Esophagus (tissue), 2 donors: ENCODE results near the gene GNA12. TPM values are rescaled to one million over a fixed set of nuclear protein-coding genes. Genes with fewer than 3 reads are reported as not detected.
"Not testable (repeated sequence)": the region's sequence is repeated elsewhere in the genome, so short reads cannot be mapped to it uniquely, and the experiment has no call there.

Experiments used
- H3K27ac ChIP-seq, 2 donors: one replicate each; pipeline ENCODE4 v1.5.1; 2013; ENCODE audit warnings: low read depth in 2 of 2, mild to moderate bottlenecking in 2 of 2, inconsistent platforms in 1 of 2, low read length in 1 of 2, moderate library complexity in 1 of 2
- H3K27me3 ChIP-seq, 2 donors: one replicate each; pipeline ENCODE4 v1.6.1; 2013; ENCODE audit warnings: low read length in 2 of 2, control low read depth in 1 of 2, mild to moderate bottlenecking in 1 of 2; ENCODE audit not compliant: insufficient read depth in 2 of 2, control insufficient read depth in 1 of 2
- H3K36me3 ChIP-seq, 2 donors: one replicate each; pipeline ENCODE4 v1.6.1; 2013; ENCODE audit warnings: low read length in 1 of 2; ENCODE audit not compliant: control insufficient read depth in 2 of 2, insufficient read depth in 2 of 2
- H3K4me1 ChIP-seq, 2 donors: one replicate each; pipeline ENCODE4 v1.6.1; 2013; ENCODE audit warnings: low read length in 1 of 2; ENCODE audit not compliant: control insufficient read depth in 2 of 2, insufficient read depth in 2 of 2
- H3K4me3 ChIP-seq, 2 donors: one replicate each; pipeline ENCODE4 v1.5.1; 2013; ENCODE audit warnings: low read length in 2 of 2, mild to moderate bottlenecking in 2 of 2, low read depth in 1 of 2, moderate library complexity in 1 of 2
- H3K9me3 ChIP-seq, 2 donors: one replicate each; pipeline ENCODE4 v1.6.1; 2013; ENCODE audit warnings: mild to moderate bottlenecking in 2 of 2, low read depth in 1 of 2, low read length in 1 of 2, moderate library complexity in 1 of 2; ENCODE audit not compliant: control insufficient read depth in 2 of 2, insufficient read depth in 1 of 2
- WGBS, 2 donors: extraction: QIAGEN DNeasy Blood & Tissue Kit; methylation state at CpG; one replicate each; pipeline ENCODE4 v1.1.7; 2013; 5-methylcytosine and 5-hydroxymethylcytosine counted together
- polyA plus RNA-seq, 2 donors: library from polyadenylated mRNA; stranded (reverse); fragments of 200-250 nt; gene quantifications; one replicate each; pipeline ENCODE4 v1.2.3, GENCODE V29; 2013
- donor health status: healthy with polysubstance abuse.
- donor health status: Bipolar disorder and iron deficiency.

GNA12 gene
- polyA plus RNA-seq, 2 donors, result 2.1 to 5.2 TPM

DNA sequence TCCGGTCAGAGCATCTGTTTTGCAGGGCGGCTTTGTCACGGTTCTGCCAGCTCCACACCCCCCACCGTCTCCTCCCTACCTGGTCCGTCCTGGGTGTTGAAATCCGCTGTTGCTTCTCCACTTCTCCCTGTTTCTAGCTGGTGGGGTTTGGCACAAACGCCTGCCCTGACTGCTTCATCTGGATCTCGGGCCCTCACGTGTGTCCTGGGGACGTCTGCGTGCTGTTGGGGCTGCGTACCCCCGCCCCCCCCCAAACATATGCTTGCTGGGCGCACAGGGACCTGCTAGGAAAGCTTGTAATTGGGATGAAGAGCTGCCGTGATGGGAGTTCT, 144.9 kb downstream of the GNA12 start:
- H3K27me3 ChIP-seq, result no peaks in the 10 kb centered on the region
- peaks cover 0 to 3% of the 10 kb centered on the region in 2 donors for H3K4me1 ChIP-seq
- H3K9me3 ChIP-seq, result no peaks in the 10 kb centered on the region
- no peak overlapping the region for H3K27ac ChIP-seq
- H3K4me3 ChIP-seq, result no peak overlapping the region
- H3K36me3 ChIP-seq, result no peaks in the 10 kb centered on the region
- 62% methylated on average over 15 of the region's 15 CpGs for WGBS, 2 donors

GRCh38 chr7:2698581-2699288, 145.4 kb downstream of the GNA12 start:
- peaks cover 0 to 3% of the 10 kb centered on the region in 2 donors for H3K4me1 ChIP-seq
- H3K27ac ChIP-seq, result no peak overlapping the region
- no peaks in the 10 kb centered on the region for H3K36me3 ChIP-seq
- H3K4me3 ChIP-seq, result no peak overlapping the region
- WGBS, 2 donors, result 56 to 61% methylated on average over 18 of the region's 18 CpGs
- H3K27me3 ChIP-seq, result no peaks in the 10 kb centered on the region
- no peaks in the 10 kb centered on the region for H3K9me3 ChIP-seq

GRCh38 chr7:2694122-2694436, 150.0 kb downstream of the GNA12 start:
- not testable (repeated sequence) for H3K4me3 ChIP-seq, H3K9me3 ChIP-seq, H3K4me1 ChIP-seq, H3K27me3 ChIP-seq, H3K27ac ChIP-seq, H3K36me3 ChIP-seq
- 78 to 89% methylated on average over 8 of the region's 8 CpGs for WGBS, 2 donors

- not testable (repeated sequence) for H3K27ac ChIP-seq, H3K4me3 ChIP-seq, H3K36me3 ChIP-seq, H3K27me3 ChIP-seq, H3K4me1 ChIP-seq, H3K9me3 ChIP-seq
- 87 to 88% methylated on average over 19 of the region's 19 CpGs for WGBS, 2 donors
Measured at GRCh38 chr7:2693420-2694121, 150.5 kb downstream of the GNA12 start.

GRCh38 chr7:2692543-2692942, 151.6 kb downstream of the GNA12 start:
- no peak overlapping the region for H3K27ac ChIP-seq
- WGBS, 2 donors, result 73 to 80% methylated on average over 14 of the region's 14 CpGs
- H3K4me3 ChIP-seq, result no peak overlapping the region
- H3K4me1 ChIP-seq, result peaks cover 4 to 6% of the 10 kb centered on the region in 2 donors
- peaks cover 0 to 10% of the 10 kb centered on the region in 2 donors for H3K27me3 ChIP-seq
- no peaks in the 10 kb centered on the region for H3K9me3 ChIP-seq
- H3K36me3 ChIP-seq, result no peaks in the 10 kb centered on the region

GRCh38 chr7:2691932-2692439, 152.1 kb downstream of the GNA12 start:
- not testable (repeated sequence) for H3K4me3 ChIP-seq, H3K36me3 ChIP-seq, H3K4me1 ChIP-seq, H3K9me3 ChIP-seq, H3K27ac ChIP-seq
- 88 to 93% methylated on average over 21 to 23 of the region's 23 CpGs for WGBS, 2 donors
- H3K27me3 ChIP-seq, result peaks cover 0 to 14% of the 10 kb centered on the region in 2 donors

DNA sequence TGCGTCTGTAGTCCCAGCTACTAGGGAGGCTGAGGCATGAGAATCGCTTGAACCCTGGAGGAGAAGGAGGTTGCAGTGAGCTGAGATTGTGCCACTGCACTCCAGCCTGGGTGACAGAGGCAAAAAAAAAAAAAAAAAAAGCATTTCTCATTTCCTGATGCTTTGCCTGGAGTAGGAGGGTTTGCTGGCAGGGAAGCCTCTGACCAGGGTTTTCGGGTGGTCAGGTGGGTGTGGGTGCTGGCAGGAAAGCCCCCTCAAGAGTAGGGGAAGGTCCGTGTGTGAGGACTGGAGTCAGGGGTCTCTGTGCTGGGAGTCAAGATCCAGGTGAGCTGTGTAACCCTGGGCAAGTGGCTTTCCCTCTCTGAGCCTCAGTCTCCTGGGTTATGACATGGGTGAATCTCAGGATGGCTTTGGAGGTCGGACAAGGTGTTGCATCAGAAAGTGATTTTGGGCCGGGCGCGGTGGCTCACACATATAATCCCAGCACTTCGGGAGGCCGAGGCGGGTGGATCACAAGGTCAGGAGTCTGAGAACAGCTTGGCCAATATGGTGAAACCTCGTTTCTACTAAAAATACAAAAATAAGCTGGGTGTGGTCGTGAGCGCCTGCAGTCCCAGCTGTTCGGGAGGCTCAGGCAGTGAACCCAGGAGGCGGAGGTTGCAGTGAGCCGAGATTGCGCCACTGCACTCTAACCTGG, 152.9 kb downstream of the GNA12 start:
- Histone ChIP-seq H3K9me3 (no peaks in the 10 kb centered on the region), H3K27ac (no peak overlapping the region), H3K4me3 (no peak overlapping the region), H3K27me3 (peaks cover 0 to 14% of the 10 kb centered on the region in 2 donors), H3K36me3 (no peaks in the 10 kb centered on the region), H3K4me1 (peaks cover 6 to 8% of the 10 kb centered on the region in 2 donors)
- 71 to 82% methylated on average over 18 of the region's 18 CpGs for WGBS, 2 donors

- Histone ChIP-seq H3K36me3 (no peaks in the 10 kb centered on the region), H3K4me1 (peaks cover 6 to 8% of the 10 kb centered on the region in 2 donors), H3K27me3 (peaks cover 0 to 14% of the 10 kb centered on the region in 2 donors), H3K27ac (no peak overlapping the region), H3K4me3 (no peak overlapping the region), H3K9me3 (no peaks in the 10 kb centered on the region)
- 65 to 67% methylated on average over 23 of the region's 23 CpGs for WGBS, 2 donors
Measured at GRCh38 chr7:2689951-2690705, 154.0 kb downstream of the GNA12 start.

- Histone ChIP-seq H3K4me3 (no peak overlapping the region), H3K27ac (no peak overlapping the region), H3K27me3 (peaks cover 0 to 14% of the 10 kb centered on the region in 2 donors), H3K36me3 (no peaks in the 10 kb centered on the region), H3K4me1 (peaks cover 6 to 8% of the 10 kb centered on the region in 2 donors), H3K9me3 (no peaks in the 10 kb centered on the region)
- 66 to 73% methylated on average over 14 to 16 of the region's 16 CpGs for WGBS, 2 donors
Measured at GRCh38 chr7:2689343-2689847, 154.7 kb downstream of the GNA12 start.
